ENCODE data around the gene HOXA11.

DNA sequence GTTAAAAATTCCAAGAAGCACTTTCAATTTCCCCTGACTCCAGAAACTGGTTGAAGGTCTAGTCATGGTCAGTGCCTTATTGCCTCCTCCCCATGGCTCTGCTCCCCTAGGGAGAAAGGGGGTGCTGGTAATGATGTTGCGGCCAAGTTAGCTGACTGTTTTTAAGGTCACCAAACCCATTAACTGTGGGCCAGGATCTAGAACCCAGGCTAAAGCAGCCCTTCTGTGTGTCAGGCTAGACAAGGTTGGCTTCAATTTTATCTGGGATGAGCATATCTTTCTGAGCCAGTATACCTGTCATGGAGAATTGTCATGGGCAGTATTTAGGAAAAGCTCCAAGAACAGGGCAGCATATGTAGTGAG is 26.0 kb upstream of the HOXA11 start:
- no peak for TF ChIP-seq CTCF (IDR thresholded peaks at IDR 0.05; ENCODE audit: poor library complexity, severe bottlenecking)
- TF ChIP-seq POLR2AphosphoS5 (IDR thresholded peaks at IDR 0.05): no peak
- no peak for TF ChIP-seq TAF1 (IDR thresholded peaks at IDR 0.05; ENCODE audit: low read depth)
- no peak for TF ChIP-seq REST (IDR thresholded peaks at IDR 0.05; ENCODE audit: borderline replicate concordance)
- TF ChIP-seq EZH2 (IDR thresholded peaks at IDR 0.05; ENCODE audit: borderline replicate concordance, insufficient read depth, low read length, poor library complexity, severe bottlenecking): no peak
- no peak for TF ChIP-seq MXI1 (conservative IDR thresholded peaks at IDR 0.05; ENCODE audit: poor library complexity, severe bottlenecking)
- TF ChIP-seq SMC3 (conservative IDR thresholded peaks at IDR 0.05; ENCODE audit: poor library complexity): no peak
